Measurements from ENCODE around the gene CCDC192.

CCDC192 gene

DNA sequence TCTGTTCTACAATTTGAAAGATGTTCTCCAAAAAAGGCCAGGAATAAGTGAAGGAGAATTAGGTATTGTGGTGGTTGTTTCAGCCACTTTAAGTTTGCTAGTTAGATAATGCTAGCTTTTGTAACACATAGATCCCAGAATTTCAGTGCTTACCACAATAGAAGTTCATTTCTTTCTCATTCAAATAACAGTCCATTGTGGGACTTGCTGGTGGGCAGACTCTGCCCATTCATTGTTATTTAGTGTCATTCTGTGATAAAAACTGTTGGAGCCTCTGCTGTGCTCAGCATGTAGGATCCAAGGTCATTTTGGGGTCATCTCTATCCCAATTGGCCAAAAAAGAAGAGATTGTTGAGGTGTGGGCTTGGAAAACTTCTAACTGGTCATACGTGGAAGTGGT, 106.8 kb downstream of the CCDC192 start:
- DNase-seq (ENCODE audit: low read depth in 2 of 2) = no peak

DNA sequence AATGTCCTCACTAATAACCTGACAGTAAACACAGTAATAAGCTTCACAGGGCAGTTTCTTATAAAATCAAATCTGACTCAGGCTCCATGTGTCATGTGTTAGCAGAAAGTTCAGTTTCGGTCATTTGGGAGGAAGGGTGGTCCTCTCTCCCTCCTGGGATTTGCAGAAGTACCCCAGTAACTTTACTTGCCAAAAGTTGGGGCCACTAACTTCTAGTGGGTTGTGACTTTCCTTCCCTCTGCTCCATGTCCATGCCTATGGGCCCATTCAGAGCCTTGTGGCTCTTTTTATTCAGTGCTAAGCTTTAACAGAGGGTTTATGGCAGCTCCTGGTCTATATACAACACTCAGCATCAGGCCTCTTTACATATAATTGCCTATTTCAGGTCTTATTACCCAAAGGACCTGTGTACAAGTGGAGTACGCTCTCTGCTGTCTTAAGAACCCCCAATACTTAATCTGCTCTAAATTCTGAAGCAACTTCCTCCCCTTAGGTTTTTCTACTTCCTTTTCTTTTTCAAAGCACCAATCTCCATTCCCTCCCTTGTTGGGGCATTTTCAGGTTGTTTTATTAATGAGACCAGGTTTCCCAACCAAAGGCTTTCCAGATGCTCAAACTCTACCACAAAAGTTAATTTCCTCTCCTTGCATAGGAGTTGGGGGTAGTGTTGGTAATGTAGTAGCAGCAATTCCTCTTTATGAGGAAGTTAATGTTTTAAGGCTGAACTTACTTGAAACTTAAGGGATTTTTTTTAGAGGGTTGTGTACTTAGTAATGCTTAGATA, 107.7 kb downstream of the CCDC192 start:
- DNase-seq (ENCODE audit: low read depth in 2 of 2) = no peak

DNA sequence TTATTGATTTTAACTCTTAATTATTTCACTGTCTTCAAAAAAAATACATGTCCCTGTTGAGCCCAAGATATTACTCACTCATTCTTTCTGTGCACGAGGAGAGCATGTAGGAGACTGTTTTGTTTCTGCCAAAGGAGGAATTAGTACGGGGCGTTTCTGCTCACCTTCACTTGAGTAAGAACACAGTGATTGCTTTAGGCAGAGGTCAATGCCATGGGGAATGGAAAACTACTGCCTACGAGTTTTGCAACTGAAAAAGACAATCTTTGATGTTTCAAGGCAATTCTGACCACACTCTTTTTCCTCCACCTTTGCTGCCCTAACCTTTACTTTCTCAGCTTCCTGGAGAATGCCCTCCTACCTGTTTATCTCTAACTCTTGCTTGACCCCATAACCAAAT, 109.4 kb downstream of the CCDC192 start:
- DNase-seq (ENCODE audit: low read depth in 2 of 2) = no peak

GRCh38 chr5:127813633-127814587, 110.7 kb downstream of the CCDC192 start:
- no peak for DNase-seq (ENCODE audit: low read depth in 2 of 2)

GRCh38 chr5:127814588-127814973, 111.4 kb downstream of the CCDC192 start:
- no peak for DNase-seq (ENCODE audit: low read depth in 2 of 2)

GRCh38 chr5:127820910-127821553, 117.8 kb downstream of the CCDC192 start:
- DNase-seq (ENCODE audit: low read depth in 2 of 2) = no peak

- DNase-seq (ENCODE audit: low read depth in 2 of 2) = no peak
These were observed 118.7 kb downstream of the CCDC192 start for GRCh38 chr5:127821896-127822295.

DNA sequence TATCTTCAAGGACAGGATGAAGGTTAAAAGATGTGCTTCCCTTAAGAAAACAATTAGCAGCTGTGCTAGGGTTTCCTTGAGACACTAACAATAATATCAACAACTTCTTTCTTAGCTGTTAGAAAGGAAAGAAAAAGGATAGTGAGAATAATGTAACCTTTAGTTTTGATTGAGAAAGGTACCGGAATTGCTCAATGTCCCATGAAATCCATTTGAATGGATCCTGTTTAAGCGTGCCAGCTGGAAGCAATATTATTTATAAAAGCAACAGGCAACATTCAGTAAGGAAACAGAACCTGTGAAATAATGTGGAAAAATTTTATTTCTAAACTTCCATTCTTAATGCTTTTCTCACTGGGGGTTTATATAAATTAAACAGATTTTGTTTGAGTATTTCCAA, 120.9 kb downstream of the CCDC192 start:
- no peak for DNase-seq (ENCODE audit: low read depth in 2 of 2)

GRCh38 chr5:127826011-127826410, 122.8 kb downstream of the CCDC192 start:
- no peak for DNase-seq (ENCODE audit: low read depth in 2 of 2)

GRCh38 chr5:127827451-127827850, 124.3 kb downstream of the CCDC192 start:
- DNase-seq (ENCODE audit: low read depth in 2 of 2) = no peak

- DNase-seq (ENCODE audit: low read depth in 2 of 2) = no peak
These were observed 127.0 kb downstream of the CCDC192 start for GRCh38 chr5:127830157-127830556.

GRCh38 chr5:127830829-127831598, 127.8 kb downstream of the CCDC192 start:
- no peak for DNase-seq (ENCODE audit: low read depth in 2 of 2)

DNA sequence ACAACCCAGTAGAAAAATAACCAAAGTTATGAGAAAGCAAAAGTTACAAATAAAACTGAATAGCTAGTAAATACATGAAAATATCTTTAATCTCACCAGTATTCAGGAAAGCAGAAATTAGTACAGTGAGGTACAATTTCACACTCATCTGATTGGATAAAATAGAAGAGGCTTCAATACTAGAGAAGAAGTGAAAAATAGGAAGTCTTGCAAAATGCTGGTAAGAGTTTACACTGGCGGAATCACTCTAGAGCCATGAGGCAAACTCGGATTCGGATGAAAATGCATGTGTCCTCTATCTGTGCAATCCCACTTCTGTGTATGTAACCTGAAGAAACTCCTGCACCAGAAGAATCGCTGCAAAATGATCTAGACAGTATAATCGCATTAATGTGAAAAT, 128.9 kb downstream of the CCDC192 start:
- DNase-seq (ENCODE audit: low read depth in 2 of 2) = no peak

DNA sequence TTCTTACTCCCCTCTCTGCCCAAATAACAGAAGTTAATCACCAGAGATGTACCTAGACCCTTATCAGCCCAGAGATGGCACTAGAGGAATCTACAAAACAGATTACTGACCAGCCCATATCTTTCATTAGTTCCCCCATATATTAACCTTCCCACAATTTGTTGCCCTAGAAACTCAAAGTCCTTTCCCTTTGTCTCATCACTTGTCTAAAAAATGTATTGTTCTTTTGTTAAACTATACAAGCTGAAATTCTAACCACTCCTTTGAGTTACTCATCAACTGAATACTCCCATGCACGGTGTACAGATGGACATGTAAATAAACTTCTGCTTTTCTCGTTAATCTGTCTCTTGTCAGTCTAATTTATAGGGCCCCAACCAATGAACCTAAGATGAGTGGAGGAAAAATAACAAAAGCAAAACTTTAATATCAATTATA, 130.9 kb downstream of the CCDC192 start:
- DNase-seq (ENCODE audit: low read depth in 2 of 2) = no peak

- no peak for DNase-seq (ENCODE audit: low read depth in 2 of 2)
These were observed 131.4 kb downstream of the CCDC192 start for GRCh38 chr5:127834554-127834953.

DNA sequence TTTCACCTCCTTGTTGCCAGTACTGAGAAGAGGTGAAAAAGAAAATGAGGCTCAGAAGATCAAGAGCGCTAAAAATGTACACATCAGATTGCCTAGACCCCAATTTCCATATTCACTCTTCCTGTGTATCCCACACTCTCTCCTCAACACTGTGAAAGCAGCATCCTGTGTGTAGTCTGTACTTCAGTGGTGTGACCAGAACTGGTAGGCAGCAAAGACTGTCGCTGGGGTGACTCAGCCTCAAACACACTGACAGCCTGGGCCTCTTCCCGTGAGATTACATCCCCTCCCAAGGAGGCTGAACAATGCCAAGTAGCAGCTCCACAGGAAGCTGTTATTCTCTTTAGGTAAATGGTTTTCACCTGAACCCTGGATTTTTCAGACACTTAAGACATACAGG, 135.5 kb downstream of the CCDC192 start:
- DNase-seq (ENCODE audit: low read depth in 2 of 2) = no peak

- no peak for DNase-seq (ENCODE audit: low read depth in 2 of 2)
These were observed 135.9 kb downstream of the CCDC192 start for GRCh38 chr5:127839072-127839471.

- no peak for DNase-seq (ENCODE audit: low read depth in 2 of 2)
These were observed 136.5 kb downstream of the CCDC192 start for GRCh38 chr5:127839496-127840197.

DNA sequence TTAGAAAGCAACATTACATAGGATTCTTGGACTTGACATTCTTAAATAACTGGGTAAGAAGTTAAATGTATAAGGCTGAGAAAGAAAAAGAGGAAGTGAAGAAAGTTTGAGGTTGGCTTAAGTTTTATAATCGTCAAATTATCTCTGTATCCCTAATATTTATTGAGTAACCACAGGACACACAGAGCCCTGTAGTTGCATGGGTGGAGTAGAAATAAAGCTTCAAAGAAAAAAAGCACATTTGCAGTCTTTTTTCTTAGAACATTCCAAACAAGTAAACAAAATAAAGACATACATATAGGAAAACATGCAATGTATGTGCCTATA, 137.0 kb downstream of the CCDC192 start:
- DNase-seq (ENCODE audit: low read depth in 2 of 2) = no peak

DNA sequence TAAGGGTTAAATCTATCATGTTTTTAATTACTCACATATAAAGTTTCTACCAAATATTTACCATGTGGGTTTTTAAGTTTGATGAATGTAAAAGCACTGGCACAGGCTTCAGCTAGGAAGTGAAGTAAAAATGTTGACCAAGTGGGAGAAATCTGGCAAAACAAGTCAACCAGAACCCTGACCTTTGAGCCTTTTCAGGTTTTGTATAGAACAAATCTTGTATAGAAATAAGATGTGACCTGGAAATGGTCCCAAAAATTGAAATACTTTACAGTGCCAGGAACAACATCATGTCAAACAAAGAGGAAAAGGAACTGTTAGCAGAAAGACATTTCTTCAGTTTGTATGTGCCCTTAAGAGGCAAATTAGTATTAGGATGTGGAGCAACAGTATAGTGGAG, 137.6 kb downstream of the CCDC192 start:
- DNase-seq (ENCODE audit: low read depth in 2 of 2) = no peak

DNA sequence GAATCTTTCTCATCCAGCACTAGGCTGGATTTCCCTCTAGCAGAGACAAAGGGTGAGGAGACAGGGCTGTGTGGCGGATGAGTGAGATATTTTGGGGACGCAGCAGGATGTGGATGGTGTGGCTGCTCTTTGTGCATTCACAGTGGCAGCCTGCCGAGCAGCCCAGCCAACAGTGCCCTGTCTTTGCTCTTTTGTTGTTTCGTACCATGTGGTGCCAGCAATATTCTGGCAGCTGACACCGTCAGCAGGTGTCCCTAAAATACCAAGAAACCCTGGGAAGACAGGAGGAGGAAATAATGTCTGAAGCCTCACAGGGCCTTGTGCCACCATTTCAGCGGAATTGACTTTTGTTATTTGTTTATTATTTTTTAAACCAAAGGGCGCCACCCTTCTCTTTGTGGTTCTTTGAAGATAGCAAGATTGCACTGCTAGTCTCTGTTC, 141.4 kb downstream of the CCDC192 start:
- no peak for DNase-seq (ENCODE audit: low read depth in 2 of 2)

All from stimulated activated CD8-positive, alpha-beta memory T cell treated with anti-CD3 and anti-CD28 coated beads, Interleukin-15, amount 100 ng/mL, for 48 hours (primary cell).